ENCODE measurements around the gene RNGTT.

RNGTT gene

DNA sequence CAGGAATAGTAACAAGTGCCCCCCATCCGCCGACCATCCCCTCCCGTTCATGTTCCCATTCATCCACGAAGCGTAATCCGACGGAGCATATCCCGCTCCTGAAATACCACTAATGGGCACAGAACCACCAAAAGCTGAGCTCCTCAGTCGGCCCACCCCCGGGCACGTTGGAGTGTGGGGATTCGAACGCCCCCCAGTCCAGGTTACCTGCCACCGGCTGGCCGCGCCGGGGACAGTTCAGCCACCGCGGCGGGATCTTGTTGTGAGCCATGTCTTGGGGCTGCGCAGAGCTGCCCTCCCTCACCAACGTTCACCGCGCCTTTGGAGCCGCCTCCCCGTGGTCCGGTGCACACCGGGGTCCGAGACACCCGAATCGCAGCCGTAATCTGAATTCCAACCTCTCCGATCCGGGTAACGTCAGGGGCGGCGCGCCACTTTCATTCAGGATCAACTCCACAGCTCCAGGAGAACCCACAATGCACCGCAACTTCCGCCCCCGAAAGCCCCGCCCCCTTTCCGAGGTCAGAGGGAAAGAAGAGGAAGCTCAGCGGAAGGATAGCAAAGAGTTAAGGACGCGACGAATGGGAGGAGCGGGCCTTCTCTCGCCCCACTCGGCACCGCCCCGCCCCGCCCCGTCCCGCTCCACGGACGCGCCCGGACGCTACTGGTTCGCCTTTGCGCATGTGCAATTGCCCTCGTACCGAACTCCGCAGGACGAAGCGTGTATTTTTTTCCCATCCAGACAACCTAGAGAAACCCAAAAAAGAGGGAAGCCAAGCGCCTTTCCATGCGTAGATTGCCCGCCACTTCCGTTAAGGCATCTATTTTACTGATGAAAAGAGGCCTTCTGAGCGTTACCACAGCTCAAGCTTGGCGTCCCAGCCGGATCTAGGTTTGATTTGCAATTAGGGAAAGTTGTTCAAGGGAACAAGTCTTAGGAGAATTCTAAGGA lies at the start of gene RNGTT:
TSS of gene RNGTT (minus strand) at position 480 of the 952 bp plus-strand sequence. CDS start at position 271, 209 bp downstream.
- Mint-ChIP-seq H3K36me3 (peaks cover 0 to 24% of the 10 kb centered on the region in 2 donors), H3K4me3 (peak within 1 kb of the TSS; percentile 99), H3K27ac (peak within 1 kb of the TSS; percentile 97), H3K27me3 (no peaks in the 10 kb centered on the region), H3K9me3 (peaks cover 4 to 7% of the 10 kb centered on the region in 2 donors), H3K4me1 (peaks cover 23 to 36% of the 10 kb centered on the region in 2 donors)
- DNase-seq (peak; percentile 95), ATAC-seq (replicated peaks) (peak; percentile 99)

DNA sequence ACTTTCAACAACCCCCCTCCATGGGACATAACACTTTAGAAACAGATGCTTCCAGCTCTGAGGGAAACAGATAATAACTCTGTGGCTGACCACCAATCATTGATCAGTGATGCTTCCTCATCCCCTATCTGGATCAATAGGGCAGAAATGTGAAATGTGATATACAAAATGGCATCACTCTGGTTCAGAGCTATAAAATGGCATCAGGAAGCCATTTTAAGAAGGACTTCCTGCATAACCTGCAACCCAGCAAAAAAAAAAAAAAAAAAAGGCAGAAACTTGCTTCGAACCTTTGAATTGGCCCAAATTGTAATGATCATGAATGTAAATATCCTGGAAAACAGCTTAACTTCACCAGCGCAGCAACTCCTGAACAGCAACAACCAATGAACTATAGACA lies 48.0 kb upstream of the RNGTT start:
- H3K27ac Mint-ChIP-seq: no peak overlapping the region
- ATAC-seq (replicated peaks) (no peak), DNase-seq (no peak)
- H3K36me3 Mint-ChIP-seq: peaks cover 0 to 4% of the 10 kb centered on the region in 2 donors
- H3K4me3 Mint-ChIP-seq: no peak overlapping the region
- peaks cover 3 to 19% of the 10 kb centered on the region in 2 donors for H3K4me1 Mint-ChIP-seq
- H3K27me3 Mint-ChIP-seq: no peaks in the 10 kb centered on the region
- H3K9me3 Mint-ChIP-seq: peaks cover 0 to 5% of the 10 kb centered on the region in 2 donors

DNA sequence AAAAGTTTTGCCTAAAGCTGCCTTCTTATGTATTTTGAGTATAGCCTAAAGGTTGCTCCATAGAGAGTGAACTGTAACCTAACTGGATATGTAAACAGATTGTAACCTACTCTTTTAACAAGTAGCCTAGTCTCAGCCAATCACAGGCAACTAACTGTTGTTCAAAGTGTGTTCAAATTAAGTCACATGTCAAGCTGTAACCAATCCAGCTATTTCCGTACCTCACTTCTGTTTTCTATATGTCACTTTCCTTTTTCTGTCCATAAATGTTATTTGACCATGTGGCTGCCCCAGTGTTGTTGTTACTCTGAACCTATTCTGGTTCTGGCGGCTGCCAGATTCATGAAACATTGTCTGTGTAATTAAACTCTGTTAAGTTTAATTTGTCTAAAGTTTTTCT lies 47.4 kb upstream of the RNGTT start:
- Mint-ChIP-seq H3K27me3 (no peaks in the 10 kb centered on the region), H3K4me1 (peaks cover 3 to 19% of the 10 kb centered on the region in 2 donors), H3K4me3 (no peak overlapping the region), H3K9me3 (peaks cover 0 to 1% of the 10 kb centered on the region in 2 donors), H3K36me3 (peaks cover 0 to under 1% of the 10 kb centered on the region in 2 donors), H3K27ac (no peak overlapping the region)
- no peak for ATAC-seq (replicated peaks)
- DNase-seq: no peak

DNA sequence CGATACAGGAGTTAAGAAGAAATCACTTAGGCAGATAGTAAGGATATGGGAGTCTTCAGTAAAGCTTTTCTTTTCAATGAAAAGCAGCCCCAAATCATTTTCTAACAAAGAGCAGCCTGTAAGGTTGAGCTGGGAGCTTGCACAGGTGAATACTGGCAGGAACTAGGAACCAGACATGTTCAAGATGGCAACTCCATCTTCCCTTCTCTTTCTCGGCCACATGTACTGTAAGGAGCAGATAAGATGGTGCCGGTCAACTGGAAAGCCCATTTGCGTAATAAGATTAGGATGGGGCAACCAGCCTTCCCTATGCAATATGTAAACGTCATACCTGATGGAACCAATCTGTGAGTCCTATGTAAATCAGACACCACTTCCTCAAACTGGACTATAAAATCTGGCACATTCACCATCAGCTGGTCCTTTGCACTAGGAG lies 46.2 kb upstream of the RNGTT start:
- Mint-ChIP-seq H3K9me3 (peaks cover 0 to 1% of the 10 kb centered on the region in 2 donors), H3K4me1 (peaks cover 3 to 19% of the 10 kb centered on the region in 2 donors), H3K4me3 (no peak overlapping the region), H3K27me3 (no peaks in the 10 kb centered on the region), H3K27ac (no peak overlapping the region), H3K36me3 (no peaks in the 10 kb centered on the region)
- DNase-seq (no peak), ATAC-seq (replicated peaks) (no peak)

DNA sequence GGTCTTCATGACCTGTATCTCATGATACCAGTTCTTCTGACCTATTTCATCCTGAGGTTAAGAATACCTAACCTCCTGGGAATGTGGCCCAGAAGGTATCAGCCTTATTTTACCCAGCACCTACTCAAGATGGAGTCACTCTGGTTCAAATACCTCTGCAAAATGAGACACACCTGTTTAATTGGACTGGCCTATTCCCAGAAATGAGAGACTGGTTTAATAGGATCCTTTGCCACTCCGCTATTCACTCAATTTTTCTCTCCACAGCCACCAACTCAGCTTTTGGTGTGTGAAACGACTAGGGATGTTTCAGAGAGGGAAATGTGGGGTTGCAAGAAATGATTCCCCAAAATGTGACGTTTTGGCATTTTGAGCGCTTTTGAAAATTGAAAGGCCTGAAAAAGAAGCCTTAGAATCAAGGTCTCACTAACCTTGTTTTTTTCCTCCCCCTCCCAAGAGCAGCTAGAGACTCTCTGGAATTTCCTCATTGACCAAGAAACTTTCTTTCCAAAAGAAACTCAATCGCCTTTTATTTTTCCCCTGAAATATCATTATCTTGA lies 45.5 kb upstream of the RNGTT start:
- ATAC-seq (replicated peaks) (no peak), DNase-seq (no peak)
- Mint-ChIP-seq H3K36me3 (no peaks in the 10 kb centered on the region), H3K27me3 (no peaks in the 10 kb centered on the region), H3K9me3 (peaks cover 0 to 1% of the 10 kb centered on the region in 2 donors), H3K27ac (no peak overlapping the region), H3K4me1 (peaks cover 3 to 19% of the 10 kb centered on the region in 2 donors), H3K4me3 (no peak overlapping the region)

DNA sequence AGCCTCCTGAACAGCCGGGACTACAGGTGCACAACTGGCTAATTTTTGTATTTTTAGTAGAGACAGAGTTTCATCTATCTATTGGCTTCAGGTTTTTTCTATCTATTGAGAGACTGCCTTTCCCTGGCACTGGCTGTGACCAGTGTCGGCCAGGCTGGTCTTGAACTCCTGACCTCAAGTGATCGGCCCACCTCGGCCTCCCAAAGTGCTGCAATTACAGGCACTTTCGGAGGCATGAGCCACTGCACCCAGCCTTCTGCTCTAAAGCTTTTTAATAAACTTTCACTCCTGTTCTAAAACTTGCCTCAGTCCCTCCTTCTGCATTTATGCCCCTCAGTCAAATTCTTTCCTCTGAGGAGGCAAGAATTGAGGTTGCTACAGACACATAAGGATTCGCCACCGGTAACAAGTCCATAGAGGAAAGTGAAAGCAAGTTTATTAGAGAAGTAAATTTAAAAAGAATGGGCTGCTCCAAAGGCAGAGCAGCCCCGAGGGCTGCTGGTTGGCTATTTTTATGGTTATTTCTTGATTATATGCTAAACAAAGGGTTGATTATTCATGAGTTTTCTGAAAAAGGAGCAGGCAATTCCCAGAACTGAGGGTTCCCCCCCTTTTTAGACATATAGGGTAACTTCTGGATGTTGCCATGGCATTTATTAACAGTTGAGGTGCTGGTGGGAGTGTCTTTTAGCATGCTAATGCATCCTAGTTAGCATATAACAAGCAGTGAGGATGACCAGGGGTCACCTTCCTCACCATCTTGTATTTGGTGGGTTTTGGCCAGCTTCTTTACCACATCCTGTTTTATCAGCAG lies 44.8 kb upstream of the RNGTT start:
- Mint-ChIP-seq H3K4me3 (peak overlapping the region in 1 of 2 donors; percentile 14), H3K9me3 (peaks cover 0 to 1% of the 10 kb centered on the region in 2 donors), H3K4me1 (peaks cover 3 to 19% of the 10 kb centered on the region in 2 donors), H3K27me3 (no peaks in the 10 kb centered on the region), H3K36me3 (no peaks in the 10 kb centered on the region), H3K27ac (no peak overlapping the region)
- DNase-seq: no peak
- no peak for ATAC-seq (replicated peaks)

DNA sequence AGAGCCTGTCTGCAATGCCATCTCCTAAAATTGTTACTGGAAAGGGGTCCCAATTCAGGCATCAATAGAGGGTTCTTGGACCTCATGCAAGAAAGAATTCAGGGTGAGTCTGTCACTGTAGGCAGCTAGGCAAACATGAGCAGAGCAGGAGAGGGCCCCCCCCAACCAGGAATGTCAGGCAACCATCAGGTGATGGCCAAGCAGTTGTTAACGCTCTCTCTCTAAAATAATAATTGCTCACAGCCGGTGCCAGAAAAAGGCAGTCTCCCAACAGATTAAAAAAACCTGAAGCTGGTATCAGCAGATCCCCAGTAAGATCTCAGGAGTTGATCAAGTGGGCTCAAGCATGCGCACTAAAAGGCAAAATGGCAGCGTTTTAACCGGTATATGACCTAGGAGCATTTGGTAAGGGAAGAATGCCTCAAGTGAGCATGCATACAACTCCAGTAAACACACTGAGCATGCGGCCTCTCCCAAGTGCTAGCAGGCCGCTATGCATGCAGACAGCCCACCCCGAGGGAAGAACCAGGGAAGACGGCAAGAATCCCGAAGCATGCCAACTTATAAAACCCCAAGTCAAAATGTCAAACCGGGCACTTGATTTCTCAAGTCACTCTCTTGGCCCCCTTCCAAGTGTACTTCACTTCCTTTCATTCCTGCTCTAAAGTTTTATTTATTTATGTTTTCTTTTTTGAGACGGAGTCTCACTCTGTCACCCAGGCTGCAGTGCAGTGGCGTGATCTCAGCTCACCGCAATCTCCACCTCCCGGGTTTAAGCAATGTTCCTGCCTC lies 44.0 kb upstream of the RNGTT start:
- DNase-seq (no peak), ATAC-seq (replicated peaks) (no peak)
- Mint-ChIP-seq H3K27me3 (no peaks in the 10 kb centered on the region), H3K9me3 (peaks cover 0 to 1% of the 10 kb centered on the region in 2 donors), H3K4me3 (no peak overlapping the region), H3K27ac (no peak overlapping the region), H3K4me1 (peaks cover 3 to 19% of the 10 kb centered on the region in 2 donors), H3K36me3 (no peaks in the 10 kb centered on the region)

DNA sequence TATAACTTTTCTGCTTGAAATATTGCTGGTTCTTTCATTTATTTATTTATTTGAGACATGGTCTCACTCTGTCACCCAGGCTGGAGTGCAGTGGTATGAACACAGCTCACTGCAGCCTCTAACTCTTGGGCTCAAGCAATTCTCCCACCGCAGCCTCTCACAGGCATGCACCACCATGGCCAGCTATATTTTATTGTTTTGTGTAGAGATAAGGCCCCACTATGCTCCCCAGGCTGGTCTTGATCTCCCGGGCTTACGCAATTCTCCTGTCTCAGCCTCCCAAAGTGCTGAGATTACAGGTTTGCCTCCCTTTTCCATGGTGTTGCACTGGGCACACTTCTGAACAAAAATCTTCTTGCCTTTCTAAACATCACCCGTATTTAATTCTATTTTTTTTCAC lies 39.1 kb upstream of the RNGTT start:
- Mint-ChIP-seq H3K36me3 (no peaks in the 10 kb centered on the region), H3K4me1 (peaks cover 0 to 5% of the 10 kb centered on the region in 2 donors), H3K4me3 (no peak overlapping the region), H3K9me3 (no peaks in the 10 kb centered on the region), H3K27me3 (no peaks in the 10 kb centered on the region), H3K27ac (no peak overlapping the region)
- ATAC-seq (replicated peaks): no peak
- DNase-seq: no peak

DNA sequence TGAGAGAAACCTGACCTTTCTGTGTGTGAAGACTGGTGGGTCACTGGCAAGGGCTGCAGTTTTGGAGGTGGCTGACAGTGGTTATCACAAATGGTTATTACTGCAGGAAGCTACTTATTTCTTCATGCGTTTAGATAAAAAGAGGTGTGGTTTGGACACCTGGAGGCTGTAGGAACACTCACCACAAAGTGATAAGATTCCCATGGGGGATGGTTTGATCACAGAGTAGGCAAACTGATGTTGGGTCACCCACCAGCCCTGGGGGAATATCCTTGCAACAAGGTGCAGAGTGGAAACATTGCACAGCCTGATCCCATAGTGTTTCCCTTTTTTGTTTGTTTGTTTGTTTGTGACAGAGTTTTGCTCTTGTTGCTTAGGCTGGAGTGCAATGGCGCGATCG lies 33.9 kb upstream of the RNGTT start:
- no peak overlapping the region for H3K27ac Mint-ChIP-seq
- DNase-seq (no peak), ATAC-seq (replicated peaks) (no peak)
- H3K9me3 Mint-ChIP-seq: no peaks in the 10 kb centered on the region
- H3K36me3 Mint-ChIP-seq: no peaks in the 10 kb centered on the region
- H3K4me1 Mint-ChIP-seq: no peaks in the 10 kb centered on the region
- H3K4me3 Mint-ChIP-seq: no peak overlapping the region
- H3K27me3 Mint-ChIP-seq: no peaks in the 10 kb centered on the region

DNA sequence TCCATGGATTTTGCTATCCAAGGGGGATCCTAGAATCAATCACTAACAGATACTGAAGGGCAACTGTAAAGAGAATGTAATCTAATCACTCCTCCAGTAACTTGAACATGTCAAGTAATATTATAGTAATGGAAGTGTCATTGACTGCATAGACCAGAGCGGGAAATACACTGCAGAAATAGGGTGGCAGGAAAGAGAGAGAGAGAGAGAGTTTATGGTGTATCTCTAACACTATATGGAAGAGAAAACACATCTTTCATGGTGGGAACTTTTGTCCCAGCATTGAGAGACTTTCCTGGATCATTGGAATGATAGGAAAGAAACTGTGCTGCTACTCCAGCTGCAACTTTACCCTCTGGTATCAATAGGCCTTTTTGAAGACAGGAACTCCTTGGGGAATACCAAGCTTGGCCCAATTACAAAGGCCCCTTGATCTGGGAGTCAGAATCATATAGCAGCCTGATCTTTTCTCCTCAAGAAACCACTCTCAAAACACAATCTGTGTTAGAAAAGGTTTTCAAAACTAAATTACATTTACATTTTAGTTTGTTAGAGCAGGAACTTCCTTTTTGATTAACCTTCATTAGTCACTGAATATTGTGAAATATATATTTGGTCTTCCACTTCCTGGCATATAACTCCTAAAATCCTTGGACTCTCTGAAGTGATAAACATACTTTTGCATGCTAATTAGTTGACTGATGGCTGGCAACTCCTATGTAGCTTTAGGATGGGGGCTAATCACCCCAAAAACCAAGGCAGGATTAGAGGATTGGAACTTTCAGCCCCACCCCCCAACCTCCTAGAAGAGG lies 29.5 kb upstream of the RNGTT start:
- Mint-ChIP-seq H3K9me3 (no peaks in the 10 kb centered on the region), H3K36me3 (no peaks in the 10 kb centered on the region), H3K4me1 (no peaks in the 10 kb centered on the region), H3K4me3 (no peak overlapping the region), H3K27me3 (no peaks in the 10 kb centered on the region), H3K27ac (no peak overlapping the region)
- ATAC-seq (replicated peaks): no peak
- no peak for DNase-seq

DNA sequence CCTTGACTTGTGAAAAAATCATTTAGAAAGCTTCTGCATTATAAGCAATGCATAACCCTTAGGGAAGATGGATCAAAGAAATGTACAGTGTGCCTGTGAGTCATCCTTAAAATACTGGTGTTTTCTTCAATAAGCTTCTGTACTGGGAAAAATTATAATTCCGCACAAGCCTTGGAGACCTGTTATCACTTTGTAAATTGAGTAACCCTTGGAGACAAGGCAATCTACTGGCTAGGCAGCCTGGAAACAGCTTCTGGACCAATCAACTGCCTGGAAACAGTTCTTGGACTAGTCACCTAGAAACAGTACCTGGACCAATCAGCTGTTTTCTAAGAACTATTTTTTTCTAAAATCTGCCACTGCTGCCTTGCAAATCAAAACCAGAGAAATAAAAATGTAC lies 25.8 kb upstream of the RNGTT start:
- Mint-ChIP-seq H3K4me3 (no peak overlapping the region), H3K9me3 (no peaks in the 10 kb centered on the region), H3K27me3 (no peaks in the 10 kb centered on the region), H3K4me1 (no peaks in the 10 kb centered on the region), H3K27ac (no peak overlapping the region), H3K36me3 (no peaks in the 10 kb centered on the region)
- no peak for ATAC-seq (replicated peaks)
- no peak for DNase-seq

DNA sequence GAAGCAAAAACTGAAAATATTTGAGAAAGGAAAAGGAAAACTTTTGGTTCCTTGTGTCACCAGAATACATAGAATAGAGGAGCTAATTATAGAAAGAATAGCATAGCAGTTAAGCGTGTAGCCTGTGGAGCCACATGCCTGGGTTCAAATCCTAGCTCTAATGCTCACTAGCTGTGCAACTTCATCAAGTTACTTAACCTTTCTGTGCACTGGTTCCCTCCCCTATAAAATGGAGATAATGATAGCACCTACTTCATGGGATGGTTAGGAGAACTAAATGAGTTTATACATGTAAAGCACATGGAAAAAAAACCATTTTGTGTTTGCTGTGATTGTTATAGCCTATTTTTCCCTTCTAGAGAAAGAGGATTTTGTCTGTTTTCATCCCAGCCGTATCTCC lies 24.5 kb upstream of the RNGTT start:
- H3K4me3 Mint-ChIP-seq: no peak overlapping the region
- no peaks in the 10 kb centered on the region for H3K9me3 Mint-ChIP-seq
- H3K4me1 Mint-ChIP-seq: no peaks in the 10 kb centered on the region
- no peak for DNase-seq
- no peak for ATAC-seq (replicated peaks)
- H3K36me3 Mint-ChIP-seq: no peaks in the 10 kb centered on the region
- no peak overlapping the region for H3K27ac Mint-ChIP-seq
- H3K27me3 Mint-ChIP-seq: no peaks in the 10 kb centered on the region

DNA sequence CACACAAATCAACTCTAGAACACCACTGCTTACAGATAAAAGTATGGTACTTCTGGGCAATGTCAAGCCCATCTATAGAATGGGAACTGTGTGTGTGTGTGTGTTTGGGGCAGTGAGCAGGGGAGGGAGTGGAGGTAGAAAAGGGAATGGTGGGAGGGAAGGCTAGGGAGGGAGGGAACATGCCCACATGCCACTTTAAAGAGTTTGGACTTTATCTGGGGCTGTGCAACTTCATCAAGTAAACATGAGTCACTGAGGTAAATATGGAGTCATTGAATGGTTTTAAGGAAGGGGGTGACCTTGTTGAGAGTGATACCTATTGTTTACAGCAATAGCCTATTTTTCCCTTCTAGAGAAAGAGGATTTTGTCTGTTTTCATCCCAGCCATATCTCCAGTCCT lies 22.5 kb upstream of the RNGTT start:
- Mint-ChIP-seq H3K36me3 (no peaks in the 10 kb centered on the region), H3K4me3 (no peak overlapping the region), H3K9me3 (no peaks in the 10 kb centered on the region), H3K27ac (no peak overlapping the region), H3K4me1 (no peaks in the 10 kb centered on the region), H3K27me3 (no peaks in the 10 kb centered on the region)
- ATAC-seq (replicated peaks): no peak
- no peak for DNase-seq
